ENCODE data around the gene MSTO1. TPM values are rescaled to one million over a fixed set of nuclear protein-coding genes. Genes with fewer than 3 reads are reported as not detected.
"Not testable (repeated sequence)": the region's sequence is repeated elsewhere in the genome, so short reads cannot be mapped to it uniquely, and the experiment has no call there.

MSTO1 gene
- total and polyA plus RNA-seq, 5 donors: 11.5 to 28.2 (median 16.4) TPM

DNA sequence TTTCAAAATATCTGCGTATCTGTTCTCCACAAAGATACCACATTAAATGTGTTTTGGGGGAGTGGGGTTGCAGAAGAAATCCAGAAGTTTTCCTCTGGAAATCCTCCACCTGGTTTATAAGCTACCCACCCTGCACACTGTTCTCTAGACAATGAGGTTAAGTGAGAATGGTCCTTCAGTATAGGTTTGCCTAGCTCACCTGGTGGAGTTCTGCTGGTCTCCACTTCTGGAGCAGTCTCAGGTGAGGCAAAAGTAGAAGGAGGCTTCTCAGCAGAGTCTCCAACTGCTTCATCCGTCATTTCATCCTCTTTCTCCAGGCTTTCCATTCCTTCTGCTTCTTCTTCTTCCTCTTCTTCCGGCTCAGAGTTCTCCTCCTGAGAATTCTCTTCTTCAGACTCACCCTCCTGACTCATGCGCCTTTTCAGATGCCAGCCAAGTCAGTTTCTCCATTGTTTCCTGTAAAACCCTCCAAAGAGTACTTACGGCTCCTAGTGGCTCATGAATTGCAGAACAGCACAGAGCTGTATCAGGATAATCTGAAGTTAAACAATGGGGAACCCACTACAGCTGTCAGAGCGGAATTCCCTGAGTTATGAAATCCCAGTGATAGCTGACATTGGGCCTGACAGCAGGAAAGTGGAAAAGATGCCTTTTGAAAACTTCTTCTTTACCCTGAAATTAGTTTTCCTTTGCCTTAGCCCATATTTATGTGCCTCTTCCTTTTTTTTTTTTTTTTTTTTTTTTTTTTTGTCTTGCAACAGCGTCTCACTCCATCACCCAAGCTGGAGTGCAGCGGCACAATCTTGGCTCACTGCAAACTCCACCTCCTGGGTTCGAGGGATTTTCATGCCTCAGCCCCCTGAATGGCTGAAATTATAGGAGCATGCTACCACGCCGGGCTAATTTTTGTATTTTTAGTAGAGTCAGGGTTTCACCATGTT lies 38.5 kb downstream of the MSTO1 start:
- DNase-seq (no peak), ATAC-seq (peak; percentile 88 to 92)
- Histone ChIP-seq H3K4me1 (ENCODE audit: control insufficient read depth, insufficient read depth, low read length) (peaks cover 3% of the 10 kb centered on the region), H3K9me3 (ENCODE audit: control insufficient read depth, low read length) (no peaks in the 10 kb centered on the region), H3K27me3 (ENCODE audit: control insufficient read depth, insufficient read depth) (no peaks in the 10 kb centered on the region), H3K27ac (ENCODE audit: low read length) (no peak overlapping the region), H3K4me3 (ENCODE audit: low read length) (no peak overlapping the region)
- intact Hi-C loops (cut with DNase I): no loop called here
- 51% methylated on average over 11 of the region's 11 CpGs for WGBS

DNA sequence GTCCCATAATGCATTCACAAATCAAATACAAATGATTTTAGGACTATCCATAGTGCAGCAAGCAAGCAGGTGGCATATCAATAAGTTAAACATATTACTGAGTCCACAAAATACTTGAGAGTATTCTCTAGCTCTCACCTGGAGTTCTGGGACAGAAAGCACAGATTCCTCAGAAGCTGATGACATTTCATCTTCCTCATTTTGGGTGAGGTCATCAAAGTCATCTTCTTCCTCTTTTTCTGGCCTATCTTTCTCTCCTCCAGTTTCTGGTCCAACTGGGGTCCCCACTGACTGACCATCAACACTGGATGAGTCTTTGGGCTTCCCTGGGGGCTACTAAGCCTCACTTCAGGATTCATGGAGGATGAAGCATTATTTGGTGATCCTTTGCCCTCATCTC lies 39.7 kb downstream of the MSTO1 start:
- no peaks in the 10 kb centered on the region for H3K9me3 ChIP-seq (ENCODE audit: control insufficient read depth, low read length)
- H3K27me3 ChIP-seq (ENCODE audit: control insufficient read depth, insufficient read depth): no peaks in the 10 kb centered on the region
- DNase-seq (no peak), ATAC-seq (no peak)
- no peak overlapping the region for H3K4me3 ChIP-seq (ENCODE audit: low read length)
- intact Hi-C loops (cut with DNase I): no loop called here
- H3K4me1 ChIP-seq (ENCODE audit: control insufficient read depth, insufficient read depth, low read length): peaks cover 3% of the 10 kb centered on the region
- no peak overlapping the region for H3K27ac ChIP-seq (ENCODE audit: low read length)

DNA sequence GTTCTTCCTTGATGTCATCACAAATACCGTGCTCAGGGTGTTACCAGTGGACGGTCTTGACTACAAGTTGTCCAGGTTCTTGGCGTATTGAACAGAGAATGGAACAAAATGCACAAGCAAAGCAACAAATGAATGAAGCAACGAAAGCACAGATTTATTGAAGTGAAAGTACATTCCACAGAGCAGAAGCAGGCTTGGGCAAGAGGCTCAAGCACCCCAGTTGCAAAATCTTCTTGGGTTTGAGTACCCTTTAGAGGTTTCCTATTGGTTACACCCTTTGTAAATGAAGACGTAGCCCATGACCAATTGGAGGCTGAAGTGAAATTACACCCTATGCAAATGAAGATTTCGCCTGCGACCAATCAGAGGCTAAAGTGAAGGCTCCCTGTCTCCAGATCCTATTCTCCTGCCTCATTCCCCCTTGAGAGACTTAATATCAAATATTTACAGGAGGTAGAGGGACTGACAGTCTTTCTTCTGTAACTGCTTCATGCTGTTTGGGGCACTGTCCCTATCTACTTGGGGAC lies 40.3 kb downstream of the MSTO1 start:
- peaks cover 3% of the 10 kb centered on the region for H3K4me1 ChIP-seq (ENCODE audit: control insufficient read depth, insufficient read depth, low read length)
- no peak overlapping the region for H3K27ac ChIP-seq (ENCODE audit: low read length)
- no peaks in the 10 kb centered on the region for H3K27me3 ChIP-seq (ENCODE audit: control insufficient read depth, insufficient read depth)
- intact Hi-C loops (cut with DNase I): no loop called here
- WGBS: 89% methylated on average over 7 of the region's 7 CpGs
- H3K9me3 ChIP-seq (ENCODE audit: control insufficient read depth, low read length): no peaks in the 10 kb centered on the region
- DNase-seq (no peak), ATAC-seq (no peak)
- no peak overlapping the region for H3K4me3 ChIP-seq (ENCODE audit: low read length)

DNA sequence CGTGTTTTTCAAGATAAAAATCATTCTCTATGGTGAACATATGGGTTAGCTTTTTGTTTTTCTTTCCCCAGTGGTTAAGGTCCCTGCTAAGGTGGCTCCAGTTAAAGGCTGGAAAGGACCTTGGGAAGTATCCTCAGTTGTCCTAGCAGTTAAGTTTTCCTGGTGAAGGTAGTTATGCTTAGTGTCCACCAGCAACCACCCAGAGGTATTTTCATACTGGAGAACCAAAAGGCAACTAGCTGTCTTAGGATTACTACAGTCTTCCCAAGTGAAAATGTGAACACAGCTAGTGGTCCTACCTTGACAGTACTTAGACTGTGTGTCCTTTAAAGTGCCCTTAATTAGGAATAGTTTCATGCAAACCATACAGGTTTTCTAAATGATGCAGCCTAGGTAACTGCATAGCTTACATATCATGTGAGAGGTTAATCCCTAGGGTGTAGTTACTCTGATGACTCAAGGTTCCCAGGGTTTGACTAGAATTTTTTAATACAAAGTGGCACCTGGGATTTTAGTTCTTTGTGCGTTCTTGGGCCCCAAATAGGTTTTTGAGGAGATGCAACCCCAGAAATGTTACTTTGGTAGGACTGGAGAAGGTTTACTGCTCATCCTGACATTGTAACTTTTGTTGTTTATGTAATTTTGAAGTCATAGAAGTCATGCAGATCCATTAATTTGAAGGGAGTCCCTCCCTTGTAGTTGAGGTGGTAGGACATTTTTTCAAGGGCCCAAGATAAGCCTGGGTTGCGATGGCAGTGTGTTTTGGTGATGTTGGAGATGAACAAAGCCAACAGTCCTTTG lies 42.0 kb downstream of the MSTO1 start:
- Histone ChIP-seq H3K9me3 (ENCODE audit: control insufficient read depth, low read length) (no peaks in the 10 kb centered on the region), H3K27ac (ENCODE audit: low read length) (no peak overlapping the region), H3K4me1 (ENCODE audit: control insufficient read depth, insufficient read depth, low read length) (peaks cover 3% of the 10 kb centered on the region), H3K27me3 (ENCODE audit: control insufficient read depth, insufficient read depth) (no peaks in the 10 kb centered on the region), H3K4me3 (ENCODE audit: low read length) (no peak overlapping the region)
- 76% methylated on average over 3 of the region's 3 CpGs for WGBS
- ATAC-seq (no peak), DNase-seq (no peak)
- intact Hi-C loops (cut with DNase I): no loop called here

DNA sequence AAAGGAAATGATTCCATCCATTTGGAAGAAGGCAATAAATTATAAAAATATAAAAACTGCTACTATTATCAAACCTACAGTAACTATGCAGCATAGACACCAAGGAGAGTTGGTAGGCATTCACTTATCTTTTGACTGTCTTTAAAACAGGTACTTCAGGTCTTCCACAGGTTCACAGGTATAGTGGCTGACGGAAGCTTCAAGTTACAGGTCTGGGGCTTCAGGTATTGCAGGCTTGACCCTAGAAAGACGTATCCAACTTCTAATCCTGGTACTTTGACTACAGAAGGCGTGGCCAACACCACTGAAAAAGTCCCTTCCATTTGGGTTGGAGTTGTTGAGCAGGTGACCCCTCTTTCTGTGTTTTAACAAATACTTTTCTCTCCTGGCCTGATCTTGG lies 42.9 kb downstream of the MSTO1 start:
- DNase-seq (no peak), ATAC-seq (no peak)
- Histone ChIP-seq H3K4me1 (ENCODE audit: control insufficient read depth, insufficient read depth, low read length) (peaks cover 3% of the 10 kb centered on the region), H3K9me3 (ENCODE audit: control insufficient read depth, low read length) (no peaks in the 10 kb centered on the region), H3K4me3 (ENCODE audit: low read length) (no peak overlapping the region), H3K27ac (ENCODE audit: low read length) (no peak overlapping the region), H3K27me3 (ENCODE audit: control insufficient read depth, insufficient read depth) (no peaks in the 10 kb centered on the region)
- intact Hi-C loops (cut with DNase I): no loop called here
- 79% methylated on average over 3 of the region's 3 CpGs for WGBS

DNA sequence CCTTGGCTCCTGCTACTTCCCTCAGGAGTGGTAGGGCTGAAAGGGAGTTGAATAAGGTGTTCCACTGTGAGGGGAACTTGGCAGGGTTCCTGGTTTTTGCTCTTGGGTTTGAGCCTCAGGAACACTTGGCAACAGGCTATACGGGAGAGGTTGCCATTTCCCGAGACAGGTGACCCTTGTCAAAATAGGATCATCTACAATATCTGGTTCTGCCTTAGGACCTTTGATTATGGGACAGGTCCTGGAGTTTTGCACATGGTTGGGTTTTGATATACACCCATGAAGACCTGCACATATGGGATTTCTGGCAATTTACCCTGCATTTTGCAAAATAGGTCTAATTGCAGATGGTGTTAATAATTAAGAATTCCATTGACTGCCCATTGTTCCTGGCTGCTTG lies 47.4 kb downstream of the MSTO1 start:
- intact Hi-C loops (cut with DNase I): no loop called here
- WGBS: 57% methylated on average over 2 of the region's 2 CpGs
- H3K9me3 ChIP-seq (ENCODE audit: control insufficient read depth, low read length): no peaks in the 10 kb centered on the region

DNA sequence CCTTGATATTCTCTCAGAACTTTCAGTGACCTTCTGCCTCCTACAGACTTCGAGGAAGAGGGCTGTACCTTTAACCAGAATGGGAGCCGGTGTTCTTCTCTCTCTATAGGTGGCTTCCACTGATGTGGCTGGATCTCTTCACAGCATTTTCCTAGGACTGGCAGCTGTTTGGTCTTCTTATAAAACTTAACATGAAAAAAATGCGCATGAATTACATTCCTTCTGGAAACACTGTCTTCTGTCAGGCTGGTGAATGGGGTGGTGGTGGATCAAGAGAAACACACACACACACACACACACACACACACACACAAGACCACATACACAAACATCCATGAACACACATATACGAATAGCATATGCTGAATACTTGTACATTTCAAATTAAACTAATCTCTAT lies 51.2 kb downstream of the MSTO1 start:
- WGBS: 92% methylated on average over 3 of the region's 4 CpGs

More for the DNA sequence above, 47.4 kb downstream of the MSTO1 start:
- Histone ChIP-seq H3K27me3 (ENCODE audit: control insufficient read depth, insufficient read depth) (no peaks in the 10 kb centered on the region), H3K4me1 (ENCODE audit: control insufficient read depth, insufficient read depth, low read length) (no peaks in the 10 kb centered on the region), H3K27ac (ENCODE audit: low read length) (no peak overlapping the region), H3K4me3 (ENCODE audit: low read length) (no peak overlapping the region)
- no peak for DNase-seq
- peak in 1 of 2 donors; percentile 14 for ATAC-seq

More for the DNA sequence above, 51.2 kb downstream of the MSTO1 start:
- DNase-seq; H3K4me3 ChIP-seq (ENCODE audit: low read length); H3K4me1 ChIP-seq (ENCODE audit: control insufficient read depth, insufficient read depth, low read length); H3K27ac ChIP-seq (ENCODE audit: low read length); intact Hi-C loops (cut with DNase I); H3K27me3 ChIP-seq (ENCODE audit: control insufficient read depth, insufficient read depth); H3K9me3 ChIP-seq (ENCODE audit: control insufficient read depth, low read length); ATAC-seq: not testable (repeated sequence)

Other genes starting within 250 kb of the MSTO1 start
- gene ASH1L, start 47.4 kb upstream of the MSTO1 start, total RNA-seq: 10 to 100 TPM; 47.8 to 57.7 (median 50.4) TPM
- gene ASH1L, start 47.4 kb upstream of the MSTO1 start, polyA plus RNA-seq: 11.3 TPM
- gene YY1AP1, start 78.6 kb downstream of the MSTO1 start, total RNA-seq: 10 to 100 TPM; 65.7 to 96.9 (median 71.8) TPM
- gene YY1AP1, start 78.6 kb downstream of the MSTO1 start, polyA plus RNA-seq: 31.9 TPM
- 10 to 100 TPM; 83.5 to 91.6 (median 87.7) TPM for gene DAP3, start 78.9 kb downstream of the MSTO1 start, total RNA-seq
- 91.9 TPM for gene DAP3, start 78.9 kb downstream of the MSTO1 start, polyA plus RNA-seq
- 10 to 100 TPM; 24.4 to 30.2 (median 27.1) TPM for gene GON4L, start 247.0 kb downstream of the MSTO1 start, total RNA-seq
- 13.8 TPM for gene GON4L, start 247.0 kb downstream of the MSTO1 start, polyA plus RNA-seq
- 10 to 100 TPM; 11.4 to 15.4 (median 14.4) TPM for gene SYT11, start 249.3 kb downstream of the MSTO1 start, total RNA-seq
- 4.7 TPM for gene SYT11, start 249.3 kb downstream of the MSTO1 start, polyA plus RNA-seq

Measured in right cardiac atrium (tissue), 5 donors.